Measurements from ENCODE around the gene DOCK6. TPM values are rescaled to one million over a fixed set of nuclear protein-coding genes. Genes with fewer than 3 reads are reported as not detected.

Gene DOCK6
- total and polyA plus RNA-seq, 10 of the 15 experiments (the other 5 are each of a cell fraction or from before 2014, with no cell fraction given) = 0.76 to 24.8 (median 4.7) TPM

- Histone ChIP-seq H3K4me3 (no peak overlapping the region), H3K9ac (ENCODE audit: control insufficient read depth, insufficient read depth, low read length) (no peak overlapping the region), H3K27ac (ENCODE audit: control insufficient read depth, insufficient read depth) (no peak overlapping the region), H3K36me3 (ENCODE audit: control insufficient read depth in 2 of 2, insufficient read depth in 2 of 2, low read length in 1 of 2) (no peaks in the 10 kb centered on the region), H3K4me1 (ENCODE audit: control insufficient read depth, insufficient read depth, low read length) (peaks cover 11% of the 10 kb centered on the region), H3K9me3 (replicated peaks; ENCODE audit: control insufficient read depth, insufficient read depth, low read length) (no peaks in the 10 kb centered on the region), H3K4me2 (ENCODE audit: control insufficient read depth, insufficient read depth) (no peak overlapping the region), H4K20me1 (ENCODE audit: control insufficient read depth, insufficient read depth) (no peaks in the 10 kb centered on the region), H2AFZ (ENCODE audit: control insufficient read depth, low read depth, low read length) (no peak overlapping the region), H3K27me3 (replicated peaks in 1 of 2; ENCODE audit: control insufficient read depth in 2 of 2, insufficient read depth in 2 of 2, low read length in 1 of 2) (no peaks in the 10 kb centered on the region), H3K79me2 (ENCODE audit: control insufficient read depth, insufficient read depth, low read length) (no peaks in the 10 kb centered on the region)
- TF ChIP-seq SMC3 (IDR thresholded peaks at IDR 0.05; ENCODE audit: borderline replicate concordance, low read length) = no peak
- no peak for TF ChIP-seq BHLHE40 (IDR thresholded peaks at IDR 0.05; ENCODE audit: borderline replicate concordance in 1 of 2, low read depth in 2 of 2, low read length in 1 of 2)
- TF ChIP-seq CEBPZ (IDR thresholded peaks at IDR 0.05; ENCODE audit: low read depth, low read length) = no peak
- no peak for TF ChIP-seq ZBTB11 (CRISPR knock-in tag; IDR thresholded peaks at IDR 0.05)
- TF ChIP-seq SRF (IDR thresholded peaks at IDR 0.05; ENCODE audit: low read depth in 2 of 2, low read length in 2 of 2) = no peak
- no peak for TF ChIP-seq RELB (IDR thresholded peaks at IDR 0.05; ENCODE audit: low read depth)
- no peak for TF ChIP-seq MTA3 (IDR thresholded peaks at IDR 0.05; ENCODE audit: borderline replicate concordance, low read length)
- no peak for TF ChIP-seq SUZ12 (IDR thresholded peaks at IDR 0.05; ENCODE audit: unreplicated experiment)
- TF ChIP-seq DPF2 (IDR thresholded peaks at IDR 0.05) = no peak
- TF ChIP-seq NRF1 (conservative IDR thresholded peaks at IDR 0.05; ENCODE audit: low read depth, low read length) = no peak
- TF ChIP-seq BRCA1 (IDR thresholded peaks at IDR 0.05; ENCODE audit: low read depth, low read length) = no peak
- no peak for TF ChIP-seq SREBF1 (IDR thresholded peaks at IDR 0.05; ENCODE audit: low read length)
- no peak for TF ChIP-seq EZH2 (IDR thresholded peaks at IDR 0.05; ENCODE audit: borderline replicate concordance, control insufficient read depth, low read depth, low read length)
- TF ChIP-seq HDAC2 (IDR thresholded peaks at IDR 0.05) = no peak
- in situ Hi-C loops (cut with MboI) (loop anchor here (5.0 kb wide), 1 partner anchor 165 kb away; no protein-coding TSS in a partner anchor), intact Hi-C loops (cut with micrococcal nuclease; ENCODE audit: unreplicated experiment) (loop anchor here (1.0 to 5.0 kb wide), 3 partner anchors 65 to 265 kb away; no protein-coding TSS in a partner anchor)
- ChIA-PET RAD21 (ENCODE audit: unreplicated experiment) (interaction anchor here (1.0 kb wide), 2 partner anchors 64 to 65 kb away, joined by 3 to 4 read pairs; no protein-coding TSS in a partner anchor), SMC1A (ENCODE audit: uncharacterized antibody, unreplicated experiment) (interaction anchor here (0.7 kb wide), 1 partner anchor 76 kb away, joined by 3 read pairs; no protein-coding TSS in a partner anchor), POLR2A (no interaction called here), CTCF (interaction anchor here (0.9 to 3.6 kb wide), 8 partner anchors 46 to 167 kb away, joined by 3 to 25 read pairs (median 4); partner anchors contain the start of gene SPC24)
- no peak for DNase-seq (ENCODE audit: low read depth, low spot score)
- 80% methylated on average over 20 of the region's 20 CpGs for WGBS (ENCODE audit: insufficient coverage, insufficient replicate concordance, low lambda C conversion rate, missing lambda C conversion rate)
- ATAC-seq = no peak
- BruUV-seq (replicated peaks) = no TSS peak
- FAIRE-seq = no peak
These were observed 59.7 kb downstream of the DOCK6 start for GRCh38 chr19:11202488-11203193.
